GM21390 (cell line): Measurements from ENCODE around the gene EFNA5.
"Not testable (repeated sequence)": the region's sequence is repeated elsewhere in the genome, so short reads cannot be mapped to it uniquely, and the experiment has no call there.

Experiments used
- ATAC-seq: cut with Tn5 transposase; IDR thresholded peaks from one replicate; pipeline ENCODE4 v1.9.1; 2021; ENCODE audit not compliant: unreplicated experiment

EFNA5 gene

GRCh38 chr5:107499776-107500175, 171.0 kb downstream of the EFNA5 start:
- no peak for ATAC-seq

GRCh38 chr5:107499237-107499636, 171.5 kb downstream of the EFNA5 start:
- no peak for ATAC-seq

DNA sequence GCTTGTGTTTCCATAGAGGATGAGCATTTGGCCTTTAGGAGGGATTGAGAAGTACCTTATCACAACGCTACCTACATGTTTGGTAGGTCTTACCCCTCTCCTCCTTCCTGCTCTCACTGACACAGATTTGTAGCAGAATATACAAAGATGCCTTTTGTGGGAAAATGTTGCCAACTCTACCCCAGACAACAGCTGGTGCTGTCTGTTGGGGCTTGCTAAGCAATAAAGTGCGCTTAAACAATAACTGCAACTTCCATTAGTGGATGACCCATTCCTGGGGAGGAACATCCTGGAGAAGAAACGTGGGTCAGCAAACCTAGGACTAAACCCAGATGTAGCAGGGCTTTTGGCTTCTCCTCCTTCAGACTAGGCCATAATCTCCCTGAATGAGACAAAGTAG, 174.3 kb downstream of the EFNA5 start:
- no peak for ATAC-seq

GRCh38 chr5:107494129-107494528, 176.6 kb downstream of the EFNA5 start:
- not testable (repeated sequence) for ATAC-seq

GRCh38 chr5:107487056-107487542, 183.6 kb downstream of the EFNA5 start:
- no peak for ATAC-seq

DNA sequence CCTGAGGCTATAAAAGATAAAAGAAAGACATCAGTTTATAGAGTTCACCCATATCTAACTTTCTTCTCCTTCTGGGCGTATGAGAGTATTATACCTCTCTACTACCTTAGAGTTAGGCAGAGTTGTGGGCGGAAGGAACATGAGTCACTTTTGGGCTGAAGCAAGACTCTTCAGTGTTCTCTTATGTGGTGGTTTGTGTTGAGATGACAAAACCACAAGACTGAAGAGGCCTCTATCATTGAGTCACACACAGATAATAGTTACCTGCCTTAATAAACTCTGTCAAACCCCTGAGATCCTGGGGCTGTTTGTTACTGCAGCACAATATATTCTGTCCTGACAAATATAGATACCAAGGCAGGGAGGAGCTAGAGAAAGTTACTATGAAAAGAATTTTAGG, 184.2 kb downstream of the EFNA5 start:
- ATAC-seq: peak; percentile 55

DNA sequence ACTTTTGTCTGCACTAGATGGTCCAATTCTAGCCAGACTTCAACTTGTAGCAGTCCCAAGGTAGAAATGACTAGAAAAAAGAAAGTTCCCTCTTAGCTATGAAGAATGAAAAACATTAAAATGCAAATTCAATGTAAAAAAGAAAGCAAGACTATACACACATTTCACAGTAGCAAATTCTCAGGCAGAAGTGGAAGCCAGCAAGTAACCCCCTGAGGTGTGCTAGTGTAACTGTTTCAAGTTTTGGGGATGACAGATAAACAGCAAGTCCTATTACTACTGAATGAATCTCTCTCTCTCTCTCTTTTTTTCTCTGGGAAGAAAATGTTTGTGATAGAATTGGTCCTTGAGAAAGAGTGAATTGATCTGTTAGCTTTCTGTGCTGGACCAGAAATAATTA, 185.6 kb downstream of the EFNA5 start:
- peak; percentile 74 for ATAC-seq

DNA sequence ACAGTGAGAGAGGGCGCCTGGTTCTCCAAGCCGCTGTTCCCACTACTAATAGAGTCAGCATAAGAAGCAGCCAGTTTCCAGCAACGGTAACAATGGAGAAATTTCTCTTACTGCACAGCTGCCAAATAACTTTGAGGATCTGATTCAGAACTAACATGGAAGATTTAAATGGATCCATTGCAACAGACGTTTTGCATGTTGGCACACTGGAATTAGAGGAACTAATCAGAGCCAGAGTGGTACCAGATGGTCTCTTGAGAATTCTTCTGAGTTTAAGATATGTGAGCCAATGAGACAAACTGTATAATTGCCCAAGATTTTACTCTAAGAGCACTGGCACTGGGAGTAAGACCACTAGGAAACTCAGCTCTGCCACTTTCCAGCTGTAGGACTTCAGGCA, 186.5 kb downstream of the EFNA5 start:
- no peak for ATAC-seq

DNA sequence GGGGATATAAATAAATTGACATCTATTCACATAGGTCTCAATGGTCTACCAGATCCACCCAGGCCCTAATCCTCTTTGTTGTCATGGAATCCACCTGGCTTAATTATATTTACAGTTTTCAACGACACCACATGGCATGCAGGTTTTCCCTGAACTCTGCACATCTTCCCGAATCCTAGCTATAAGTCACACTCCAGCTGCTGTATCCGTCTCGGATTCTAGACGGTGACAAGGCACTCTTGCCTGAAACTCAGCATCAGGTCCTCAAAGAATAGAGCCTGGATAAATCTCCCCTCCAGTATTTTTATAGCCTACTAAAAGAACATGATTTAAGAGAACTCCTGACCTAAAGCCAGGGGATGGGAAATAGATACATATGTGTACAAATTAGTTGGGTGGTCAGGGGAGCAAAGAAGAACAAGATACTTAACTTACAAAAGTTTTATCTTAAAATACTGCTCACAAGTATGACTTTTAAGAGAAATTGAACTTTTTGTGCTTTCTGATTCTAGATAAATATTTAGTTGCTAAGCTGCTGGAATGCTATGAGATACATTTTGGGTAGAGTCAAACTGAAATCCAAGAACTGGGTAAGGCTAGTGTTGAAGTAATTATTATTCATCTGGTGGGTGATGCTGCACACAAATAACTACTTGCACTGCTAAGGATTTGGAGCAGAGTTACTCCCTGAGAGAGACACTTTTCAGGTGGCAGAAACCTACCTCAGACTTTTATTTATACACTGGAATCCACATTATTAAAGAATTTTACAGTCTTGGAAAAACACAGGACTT, 187.3 kb downstream of the EFNA5 start:
- no peak for ATAC-seq

DNA sequence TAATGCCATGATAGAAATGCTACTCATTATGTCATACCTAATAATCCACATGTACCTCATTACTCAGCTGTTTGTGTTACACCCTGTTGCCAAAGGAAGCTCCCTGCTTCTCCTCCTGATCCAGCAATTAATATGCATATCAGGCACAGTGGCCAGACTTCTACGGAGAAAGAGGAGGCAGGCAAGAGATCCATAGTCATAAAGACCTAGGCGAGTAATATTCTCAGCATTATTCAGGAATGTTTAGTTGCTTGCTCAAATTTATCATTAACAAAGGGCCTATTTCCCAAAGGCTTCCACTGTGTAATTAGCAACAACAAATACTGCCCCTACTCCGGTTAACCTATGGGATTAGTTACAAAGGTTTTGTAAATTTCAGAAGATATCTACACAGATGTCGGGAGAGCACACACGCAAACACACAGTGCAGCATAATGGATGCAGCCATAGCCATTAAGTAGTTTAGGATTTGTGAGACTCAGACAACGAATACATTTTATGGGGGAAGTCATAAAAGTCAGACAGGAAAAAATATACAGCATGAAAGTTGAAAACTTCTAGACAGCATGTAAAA, 192.6 kb downstream of the EFNA5 start:
- ATAC-seq: no peak

DNA sequence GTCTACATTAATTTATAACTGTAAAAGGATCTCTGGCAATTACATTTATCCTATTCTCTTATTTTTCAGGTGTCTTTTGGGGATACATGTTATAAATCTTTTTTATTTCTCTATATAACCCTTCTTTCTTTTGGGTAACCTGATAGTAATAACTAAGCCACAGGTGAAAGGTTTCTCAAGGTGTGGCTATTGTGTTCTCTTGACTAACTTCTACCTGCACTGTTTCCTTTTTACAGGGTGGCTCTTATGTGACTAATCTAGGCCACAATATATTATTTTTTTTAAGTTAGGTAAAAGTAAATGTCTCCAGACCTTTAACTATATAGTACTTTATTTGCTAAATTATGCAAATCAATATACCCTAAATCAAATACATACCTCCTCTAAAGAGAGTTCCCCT, 193.2 kb downstream of the EFNA5 start:
- no peak for ATAC-seq

DNA sequence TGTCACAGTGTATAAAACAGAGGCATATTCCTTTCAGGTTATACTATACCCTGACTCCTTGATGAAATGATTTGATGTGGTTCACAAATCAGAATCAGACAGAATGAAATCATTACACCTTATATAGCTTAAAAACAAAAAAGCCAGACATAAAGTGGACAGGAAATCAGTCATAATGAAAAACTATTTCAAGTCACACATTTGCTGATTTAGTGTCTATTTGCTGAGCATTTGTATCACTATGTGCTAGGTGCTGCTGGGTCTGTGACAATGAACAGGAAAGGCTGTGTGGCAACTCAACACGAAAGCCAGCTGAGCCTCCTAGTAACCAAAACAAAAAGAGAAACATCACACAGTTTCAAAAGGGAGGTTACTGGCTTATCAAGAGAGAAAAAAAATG, 194.0 kb downstream of the EFNA5 start:
- peak; percentile 93 for ATAC-seq

GRCh38 chr5:107474716-107475489, 195.8 kb downstream of the EFNA5 start:
- peak; percentile 52 for ATAC-seq

GRCh38 chr5:107474361-107474715, 196.4 kb downstream of the EFNA5 start:
- ATAC-seq: no peak

- ATAC-seq: no peak
Observed at GRCh38 chr5:107472620-107473064, 198.1 kb downstream of the EFNA5 start.

DNA sequence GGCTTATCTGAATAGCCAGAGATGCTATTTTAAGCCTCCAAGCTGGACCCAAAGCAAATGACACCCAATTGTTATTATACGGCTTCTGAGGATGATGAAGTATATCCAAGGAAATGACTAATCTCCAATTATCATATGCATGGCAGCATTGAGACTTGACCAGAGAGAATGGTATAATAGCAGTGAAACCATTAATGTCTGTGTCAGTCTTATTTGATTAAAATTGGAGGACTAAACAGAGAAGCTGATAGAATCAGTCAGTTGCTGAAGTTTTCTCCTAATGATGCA, 200.5 kb downstream of the EFNA5 start:
- no peak for ATAC-seq

- ATAC-seq: no peak
Observed at GRCh38 chr5:107469485-107470294, 201.0 kb downstream of the EFNA5 start.

- no peak for ATAC-seq
Observed at GRCh38 chr5:107469064-107469463, 201.7 kb downstream of the EFNA5 start.

DNA sequence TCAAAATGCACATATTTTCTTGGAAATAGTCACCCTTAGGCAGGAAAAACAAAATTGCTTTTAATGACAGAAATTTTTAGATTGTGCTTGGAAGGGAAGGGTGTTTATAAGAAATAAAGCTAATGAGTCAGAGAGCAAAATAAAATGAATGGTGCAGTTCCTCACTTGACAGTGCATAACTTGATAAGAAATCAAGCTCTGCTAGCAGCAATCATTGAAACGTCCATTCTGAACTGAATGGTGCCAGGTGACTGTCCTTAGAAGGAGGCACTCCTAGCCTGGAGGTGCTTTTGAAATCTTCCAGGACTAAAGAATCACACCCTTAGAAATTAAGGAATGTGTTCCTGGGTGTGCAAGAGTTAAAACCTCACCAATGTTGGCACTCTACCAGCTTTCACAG, 202.5 kb downstream of the EFNA5 start:
- ATAC-seq: no peak

DNA sequence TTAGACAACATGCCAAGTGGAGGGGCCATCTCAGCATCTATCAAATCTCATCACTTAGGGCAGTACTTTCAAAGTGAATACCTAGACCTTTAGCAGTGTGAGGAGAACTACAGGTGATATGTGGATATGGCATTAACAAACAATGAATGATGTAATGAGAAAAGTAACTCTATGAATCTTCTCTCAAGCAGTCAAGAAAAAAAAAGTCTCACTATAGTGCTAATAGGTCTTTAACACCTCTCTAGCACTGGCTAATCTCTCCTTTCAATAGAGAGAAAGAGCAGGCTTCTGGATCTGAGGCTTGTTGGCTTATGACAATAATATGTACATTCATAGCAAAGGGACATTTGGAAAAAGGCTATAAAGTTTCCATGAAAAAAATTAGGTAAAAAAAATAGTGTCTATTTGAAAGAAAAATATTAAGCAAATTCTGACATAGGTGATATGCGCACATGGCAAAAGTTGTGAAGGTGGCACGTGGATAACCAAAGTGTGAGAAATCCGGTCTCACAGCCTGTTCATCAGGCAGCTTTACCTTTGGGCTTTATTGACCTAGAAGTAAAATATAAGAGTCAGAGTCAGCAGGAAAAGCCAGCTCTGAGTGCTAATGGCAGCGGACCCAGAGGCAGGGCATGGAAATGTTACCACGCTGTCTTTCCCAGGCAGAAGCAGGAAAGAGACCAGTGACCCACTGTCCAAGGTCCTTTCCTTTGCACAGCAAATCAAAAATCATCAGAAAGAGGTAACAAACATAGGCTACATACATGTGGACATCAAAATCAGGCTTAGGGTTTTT, 203.4 kb downstream of the EFNA5 start:
- no peak for ATAC-seq
